Calu3 (cell line): Measurements from ENCODE around the gene PLK1. TPM values are rescaled to one million over a fixed set of nuclear protein-coding genes. Genes with fewer than 3 reads are reported as not detected.

Source experiments
- BruUV-seq: library from RNA; stranded (reverse); fragments of 400-500 nt; replicated peaks from 2 replicates; lab custom pipeline; 2021; lab: Mats Ljungman, UMichigan
- CTCF ChIA-PET: fragments of 300-600 bp; sonication (Branson Sonifier 250); formaldehyde crosslinking; loops from one replicate; lab custom pipeline; 2022; ENCODE audit warnings: antibody characterized with exemption; lab: Charles Lee
- DNase-seq: peaks from one replicate; pipeline ENCODE4 v3.0.0; 2022
- H3K27ac Mint-ChIP-seq: one replicate; pipeline ENCODE4 v1.8.0; 2022; ENCODE audit warnings: mixed read lengths; ENCODE audit not compliant: unreplicated experiment
- H3K27me3 Mint-ChIP-seq: one replicate; pipeline ENCODE4 v1.8.0; 2022; ENCODE audit warnings: mixed read lengths; ENCODE audit not compliant: unreplicated experiment
- H3K36me3 Mint-ChIP-seq: one replicate; pipeline ENCODE4 v1.8.0; 2022; ENCODE audit warnings: mild to moderate bottlenecking, moderate library complexity, mixed read lengths; ENCODE audit not compliant: insufficient read depth, unreplicated experiment
- H3K4me1 Mint-ChIP-seq: one replicate; pipeline ENCODE4 v1.8.0; 2022; ENCODE audit warnings: mild to moderate bottlenecking, low read depth, mixed read lengths; ENCODE audit not compliant: unreplicated experiment
- H3K4me3 Mint-ChIP-seq: one replicate; pipeline ENCODE4 v1.8.0; 2022; ENCODE audit warnings: mild to moderate bottlenecking, low read depth, moderate library complexity, mixed read lengths; ENCODE audit not compliant: unreplicated experiment
- H3K9me3 Mint-ChIP-seq: one replicate; pipeline ENCODE4 v1.8.0; 2022; ENCODE audit warnings: low read depth, mixed read lengths; ENCODE audit not compliant: unreplicated experiment
- intact Hi-C: fragments of 100-400 bp; cut with micrococcal nuclease; formaldehyde crosslinking; loops from one replicate; pipeline ENCODE4 v1.10.0; 2022; ENCODE audit not compliant: unreplicated experiment
- total RNA-seq: library from RNA; stranded (reverse); gene quantifications from 2 replicates; pipeline ENCODE4 v1.2.3, GENCODE V29; 2022
- TF ChIP-seq, protein P1 (sequence below): fragments of 200-600 bp; IDR thresholded peaks from one replicate; pipeline ENCODE4 v1.8.0; 2022; ENCODE audit warnings: antibody characterized with exemption; ENCODE audit not compliant: unreplicated experiment

The PLK1 gene
- total RNA-seq, 1 experiment from 2014 or later, result 136 TPM

DNA sequence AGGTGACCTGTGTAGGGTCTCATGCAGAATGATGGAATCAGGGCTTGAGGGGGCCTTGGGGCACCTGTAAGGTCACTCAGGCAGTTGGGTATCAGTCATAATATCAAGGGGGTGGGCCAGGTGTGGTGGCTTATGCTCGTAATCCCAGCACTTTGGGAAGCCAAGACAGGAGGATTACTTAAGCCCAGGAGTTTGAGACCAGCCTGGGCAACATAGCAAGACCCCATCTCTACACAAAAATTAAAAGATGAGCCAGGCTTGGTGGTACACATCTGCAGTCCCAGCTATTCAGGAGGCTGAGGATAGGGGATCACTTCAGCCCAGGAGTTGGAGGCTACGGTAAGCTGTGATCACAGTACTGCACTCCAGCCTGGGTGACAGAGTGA is 26.8 kb downstream of the PLK1 start:
- CTCF ChIA-PET, result no interaction called here
- intact Hi-C loops, result no loop called here
- Mint-ChIP-seq H3K27ac (no peak overlapping the region), H3K9me3 (peaks cover 7% of the 10 kb centered on the region), H3K4me1 (peaks cover 9% of the 10 kb centered on the region), H3K36me3 (peaks cover 5% of the 10 kb centered on the region), H3K27me3 (no peaks in the 10 kb centered on the region), H3K4me3 (no peak overlapping the region)
- DNase-seq, result no peak
- TF ChIP-seq, protein P1, sequence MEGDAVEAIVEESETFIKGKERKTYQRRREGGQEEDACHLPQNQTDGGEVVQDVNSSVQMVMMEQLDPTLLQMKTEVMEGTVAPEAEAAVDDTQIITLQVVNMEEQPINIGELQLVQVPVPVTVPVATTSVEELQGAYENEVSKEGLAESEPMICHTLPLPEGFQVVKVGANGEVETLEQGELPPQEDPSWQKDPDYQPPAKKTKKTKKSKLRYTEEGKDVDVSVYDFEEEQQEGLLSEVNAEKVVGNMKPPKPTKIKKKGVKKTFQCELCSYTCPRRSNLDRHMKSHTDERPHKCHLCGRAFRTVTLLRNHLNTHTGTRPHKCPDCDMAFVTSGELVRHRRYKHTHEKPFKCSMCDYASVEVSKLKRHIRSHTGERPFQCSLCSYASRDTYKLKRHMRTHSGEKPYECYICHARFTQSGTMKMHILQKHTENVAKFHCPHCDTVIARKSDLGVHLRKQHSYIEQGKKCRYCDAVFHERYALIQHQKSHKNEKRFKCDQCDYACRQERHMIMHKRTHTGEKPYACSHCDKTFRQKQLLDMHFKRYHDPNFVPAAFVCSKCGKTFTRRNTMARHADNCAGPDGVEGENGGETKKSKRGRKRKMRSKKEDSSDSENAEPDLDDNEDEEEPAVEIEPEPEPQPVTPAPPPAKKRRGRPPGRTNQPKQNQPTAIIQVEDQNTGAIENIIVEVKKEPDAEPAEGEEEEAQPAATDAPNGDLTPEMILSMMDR, result no peak
- BruUV-seq, result no TSS peak

DNA sequence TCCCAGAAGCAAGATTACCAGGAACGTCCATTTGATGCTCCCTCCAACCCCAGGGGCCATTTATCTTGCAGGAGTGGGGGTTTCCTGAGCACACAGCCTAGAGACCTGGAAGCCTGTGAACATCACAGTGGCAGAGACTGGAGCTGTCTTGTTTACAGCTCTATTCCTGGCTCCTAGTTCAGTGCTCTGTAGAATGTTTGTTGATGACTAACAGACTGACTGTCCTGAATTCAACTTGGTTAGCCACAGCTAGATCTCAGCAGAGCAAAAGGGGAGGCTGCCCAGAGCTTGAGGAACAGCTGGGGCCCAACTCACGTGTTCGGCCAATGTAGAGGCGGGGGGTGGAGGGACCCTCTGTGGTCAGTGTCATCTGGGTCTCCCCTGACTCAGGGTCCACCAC is 27.8 kb downstream of the PLK1 start:
- intact Hi-C loops, result no loop called here
- DNase-seq, result no peak
- TF ChIP-seq, protein P1, result no peak
- H3K36me3 Mint-ChIP-seq, result peaks cover 5% of the 10 kb centered on the region
- H3K4me1 Mint-ChIP-seq, result peaks cover 10% of the 10 kb centered on the region
- no TSS peak for BruUV-seq
- H3K27me3 Mint-ChIP-seq, result no peaks in the 10 kb centered on the region
- peaks cover 7% of the 10 kb centered on the region for H3K9me3 Mint-ChIP-seq
- H3K27ac Mint-ChIP-seq, result no peak overlapping the region
- CTCF ChIA-PET, result no interaction called here
- no peak overlapping the region for H3K4me3 Mint-ChIP-seq

DNA sequence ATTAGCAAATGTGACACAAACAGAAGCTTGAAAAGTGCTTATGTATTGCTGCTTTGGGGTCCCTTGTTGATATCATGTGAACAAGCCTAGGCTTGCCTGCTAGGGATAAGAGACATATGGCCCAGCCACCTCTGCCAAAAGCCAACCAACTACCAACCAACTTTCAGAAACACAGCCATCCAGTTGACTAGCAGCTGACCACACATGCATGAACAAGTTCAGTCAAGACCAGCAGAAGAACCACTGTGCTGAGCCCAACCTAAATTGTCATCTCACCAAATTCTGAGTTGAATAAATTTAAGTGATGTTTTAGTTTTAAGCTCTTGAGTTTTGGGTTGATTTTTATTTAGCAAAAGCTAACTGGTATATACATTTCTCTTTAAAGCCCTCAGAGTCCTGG is 30.8 kb downstream of the PLK1 start:
- no peak for DNase-seq
- peaks cover 5% of the 10 kb centered on the region for H3K36me3 Mint-ChIP-seq
- CTCF ChIA-PET, result no interaction called here
- no peak overlapping the region for H3K27ac Mint-ChIP-seq
- TF ChIP-seq, protein P1, result no peak
- no peaks in the 10 kb centered on the region for H3K9me3 Mint-ChIP-seq
- H3K4me1 Mint-ChIP-seq, result peaks cover 11% of the 10 kb centered on the region
- no peak overlapping the region for H3K4me3 Mint-ChIP-seq
- no TSS peak for BruUV-seq
- intact Hi-C loops, result no loop called here
- no peaks in the 10 kb centered on the region for H3K27me3 Mint-ChIP-seq

DNA sequence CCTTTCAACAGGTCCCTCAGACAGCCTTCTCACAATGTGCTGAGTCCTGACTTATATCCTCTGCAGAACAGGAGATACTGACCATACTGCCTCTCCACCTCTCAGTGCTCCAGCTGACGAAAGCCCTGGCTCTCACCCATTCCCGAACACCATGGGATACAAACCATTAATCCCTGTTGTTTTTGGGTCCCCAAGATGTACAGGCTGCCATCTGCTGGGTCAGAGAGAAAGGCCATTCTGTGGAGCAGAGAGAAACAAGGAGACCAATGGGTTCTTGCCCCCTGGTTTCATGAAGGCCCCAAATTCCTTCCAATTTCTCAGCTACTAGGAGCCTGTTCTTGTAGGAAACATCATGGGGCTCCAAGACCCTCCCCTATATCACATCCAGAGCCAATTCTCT is 31.3 kb downstream of the PLK1 start:
- Mint-ChIP-seq H3K9me3 (no peaks in the 10 kb centered on the region), H3K4me1 (peaks cover 11% of the 10 kb centered on the region), H3K4me3 (no peak overlapping the region), H3K27ac (no peak overlapping the region), H3K36me3 (peaks cover 5% of the 10 kb centered on the region), H3K27me3 (no peaks in the 10 kb centered on the region)
- TF ChIP-seq, protein P1, result peak; percentile 12
- no TSS peak for BruUV-seq
- CTCF ChIA-PET, result no interaction called here
- no peak for DNase-seq
- intact Hi-C loops, result no loop called here

DNA sequence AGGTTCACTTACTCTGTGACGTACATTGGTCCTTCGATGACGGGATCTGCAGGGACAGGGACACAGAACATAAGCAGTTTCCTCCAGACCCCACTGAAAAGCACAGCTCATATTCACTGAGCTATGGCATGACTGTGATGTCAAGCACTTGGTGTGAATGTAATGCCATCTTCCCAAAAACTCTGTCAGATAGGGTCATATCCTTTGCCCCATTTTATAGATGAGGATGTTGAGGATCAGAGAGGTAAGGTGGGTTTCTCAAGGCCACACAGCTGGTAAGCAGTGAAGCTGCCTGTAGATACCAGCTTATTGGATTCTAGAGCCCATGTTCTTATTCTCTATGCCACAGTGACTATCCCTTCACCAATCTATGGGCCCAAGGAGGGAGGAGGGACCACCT is 31.8 kb downstream of the PLK1 start:
- H3K4me3 Mint-ChIP-seq, result no peak overlapping the region

More for the DNA sequence above, 31.8 kb downstream of the PLK1 start:
- Mint-ChIP-seq H3K4me1 (peaks cover 11% of the 10 kb centered on the region), H3K9me3 (no peaks in the 10 kb centered on the region), H3K27ac (no peak overlapping the region), H3K36me3 (peaks cover 5% of the 10 kb centered on the region), H3K27me3 (no peaks in the 10 kb centered on the region)
- CTCF ChIA-PET, result no interaction called here
- no peak for DNase-seq
- TF ChIP-seq, protein P1, result no peak
- no TSS peak for BruUV-seq
- intact Hi-C loops, result no loop called here
